ENCODE data around the gene NUTM1.
"Not testable (repeated sequence)": the region's sequence is repeated elsewhere in the genome, so short reads cannot be mapped to it uniquely, and the experiment has no call there.

The NUTM1 gene

GRCh38 chr15:34342213-34342736 is 840 bp upstream of the NUTM1 start:
- H3K36me3 Mint-ChIP-seq: peaks cover 24% of the 10 kb centered on the region
- DNase-seq: peak; percentile 61
- not testable (repeated sequence) for H3K4me3 Mint-ChIP-seq, H3K9me3 Mint-ChIP-seq, H3K27ac Mint-ChIP-seq
- peaks cover 13% of the 10 kb centered on the region for H3K27me3 Mint-ChIP-seq
- H3K4me1 Mint-ChIP-seq: peaks cover 24% of the 10 kb centered on the region
- CTCF ChIA-PET: interaction anchor here (0.6 to 4.3 kb wide), 10 partner anchors 11 to 246 kb away, joined by 3 to 49 read pairs (median 4); partner anchors contain the start of gene LPCAT4

GRCh38 chr15:34347951-34348638 is 5.0 kb downstream of the NUTM1 start:
- H3K4me3 Mint-ChIP-seq: no peak overlapping the region
- H3K27ac Mint-ChIP-seq: no peak overlapping the region
- peaks cover 18% of the 10 kb centered on the region for H3K27me3 Mint-ChIP-seq
- no peaks in the 10 kb centered on the region for H3K36me3 Mint-ChIP-seq
- H3K9me3 Mint-ChIP-seq: no peaks in the 10 kb centered on the region
- H3K4me1 Mint-ChIP-seq: no peaks in the 10 kb centered on the region
- DNase-seq: no peak
- CTCF ChIA-PET: no interaction called here

GRCh38 chr15:34348735-34349300 is 5.7 kb downstream of the NUTM1 start:
- CTCF ChIA-PET: no interaction called here
- H3K27ac Mint-ChIP-seq: no peak overlapping the region

GRCh38 chr15:34349769-34350168 is 6.7 kb downstream of the NUTM1 start:
- Mint-ChIP-seq H3K9me3 (no peaks in the 10 kb centered on the region), H3K4me1 (no peaks in the 10 kb centered on the region), H3K36me3 (no peaks in the 10 kb centered on the region), H3K4me3 (no peak overlapping the region), H3K27ac (no peak overlapping the region), H3K27me3 (peaks cover 18% of the 10 kb centered on the region)
- no peak for DNase-seq
- CTCF ChIA-PET: interaction anchor here (0.6 kb wide), 1 partner anchor 19 kb away, joined by 4 read pairs; no protein-coding TSS in a partner anchor

More at GRCh38 chr15:34348735-34349300, 5.7 kb downstream of the NUTM1 start:
- Mint-ChIP-seq H3K27me3 (peaks cover 18% of the 10 kb centered on the region), H3K9me3 (no peaks in the 10 kb centered on the region), H3K4me1 (no peaks in the 10 kb centered on the region), H3K36me3 (no peaks in the 10 kb centered on the region), H3K4me3 (no peak overlapping the region)
- no peak for DNase-seq

GRCh38 chr15:34352996-34353395 is 9.9 kb downstream of the NUTM1 start:
- CTCF ChIA-PET, H3K4me3 Mint-ChIP-seq, DNase-seq, H3K9me3 Mint-ChIP-seq, H3K4me1 Mint-ChIP-seq, H3K27ac Mint-ChIP-seq, H3K36me3 Mint-ChIP-seq, H3K27me3 Mint-ChIP-seq: not testable (repeated sequence)

- Mint-ChIP-seq H3K9me3 (no peaks in the 10 kb centered on the region), H3K4me3 (no peak overlapping the region), H3K27ac (no peak overlapping the region), H3K36me3 (peaks cover 9% of the 10 kb centered on the region), H3K27me3 (no peaks in the 10 kb centered on the region), H3K4me1 (no peaks in the 10 kb centered on the region)
- CTCF ChIA-PET: interaction anchor here (2.0 kb wide), 1 partner anchor 13 kb away, joined by 11 read pairs; the partner anchor contains the start of gene LPCAT4
- DNase-seq: no peak
Observed at GRCh38 chr15:34353627-34354026, 10.5 kb downstream of the NUTM1 start.

- Mint-ChIP-seq H3K27ac (no peak overlapping the region), H3K4me1 (no peaks in the 10 kb centered on the region), H3K9me3 (no peaks in the 10 kb centered on the region), H3K36me3 (peaks cover 14% of the 10 kb centered on the region), H3K27me3 (no peaks in the 10 kb centered on the region), H3K4me3 (no peak overlapping the region)
- CTCF ChIA-PET: interaction anchor here (2.0 kb wide), 1 partner anchor 12 kb away, joined by 11 read pairs; the partner anchor contains the start of gene LPCAT4
- DNase-seq: no peak
Observed at GRCh38 chr15:34354286-34354685, 11.2 kb downstream of the NUTM1 start.

- no peak overlapping the region for H3K27ac Mint-ChIP-seq
- no peaks in the 10 kb centered on the region for H3K9me3 Mint-ChIP-seq
- H3K27me3 Mint-ChIP-seq: no peaks in the 10 kb centered on the region
- H3K36me3 Mint-ChIP-seq: peaks cover 21% of the 10 kb centered on the region
- H3K4me3 Mint-ChIP-seq: no peak overlapping the region
- no peaks in the 10 kb centered on the region for H3K4me1 Mint-ChIP-seq
- no peak for DNase-seq
- CTCF ChIA-PET: interaction anchor here (2.0 kb wide), 1 partner anchor 11 kb away, joined by 11 read pairs; the partner anchor contains the start of gene LPCAT4
Observed at GRCh38 chr15:34355241-34355640, 12.1 kb downstream of the NUTM1 start.

GRCh38 chr15:34357653-34358052 is 14.5 kb downstream of the NUTM1 start:
- no peaks in the 10 kb centered on the region for H3K27me3 Mint-ChIP-seq
- DNase-seq: no peak
- CTCF ChIA-PET: interaction anchor here (1.3 kb wide), 1 partner anchor 10 kb away, joined by 3 read pairs; no protein-coding TSS in a partner anchor
- H3K36me3 Mint-ChIP-seq: peaks cover 42% of the 10 kb centered on the region
- H3K4me3 Mint-ChIP-seq: no peak overlapping the region
- peaks cover 7% of the 10 kb centered on the region for H3K4me1 Mint-ChIP-seq
- no peak overlapping the region for H3K27ac Mint-ChIP-seq
- H3K9me3 Mint-ChIP-seq: no peaks in the 10 kb centered on the region

GRCh38 chr15:34358367-34358766 is 15.3 kb downstream of the NUTM1 start:
- DNase-seq: no peak
- Mint-ChIP-seq H3K27ac (no peak overlapping the region), H3K4me1 (peaks cover 13% of the 10 kb centered on the region), H3K4me3 (no peak overlapping the region), H3K27me3 (no peaks in the 10 kb centered on the region), H3K36me3 (peaks cover 49% of the 10 kb centered on the region), H3K9me3 (no peaks in the 10 kb centered on the region)
- CTCF ChIA-PET: interaction anchor here (1.3 kb wide), 1 partner anchor 10 kb away, joined by 3 read pairs; no protein-coding TSS in a partner anchor

GRCh38 chr15:34358948-34359347 is 15.8 kb downstream of the NUTM1 start:
- no peak for DNase-seq
- Mint-ChIP-seq H3K4me1 (peaks cover 18% of the 10 kb centered on the region), H3K27ac (no peak overlapping the region), H3K4me3 (no peak overlapping the region), H3K9me3 (no peaks in the 10 kb centered on the region), H3K27me3 (no peaks in the 10 kb centered on the region), H3K36me3 (peaks cover 51% of the 10 kb centered on the region)
- CTCF ChIA-PET: interaction anchor here (1.3 kb wide), 1 partner anchor 9 kb away, joined by 3 read pairs; no protein-coding TSS in a partner anchor

- CTCF ChIA-PET: interaction anchor here (0.7 to 1.8 kb wide), 4 partner anchors 8 to 249 kb away, joined by 3 to 5 read pairs (median 4); partner anchors contain the start of gene NOP10
- Mint-ChIP-seq H3K4me3 (no peak overlapping the region), H3K36me3 (peaks cover 51% of the 10 kb centered on the region), H3K27ac (no peak overlapping the region), H3K27me3 (no peaks in the 10 kb centered on the region), H3K4me1 (peaks cover 18% of the 10 kb centered on the region), H3K9me3 (no peaks in the 10 kb centered on the region)
- no peak for DNase-seq
Observed at GRCh38 chr15:34359416-34359815, 16.3 kb downstream of the NUTM1 start.

GRCh38 chr15:34360298-34360697 is 17.2 kb downstream of the NUTM1 start:
- CTCF ChIA-PET: interaction anchor here (0.8 to 1.8 kb wide), 3 partner anchors 7 to 250 kb away, joined by 3 to 5 read pairs (median 4); no protein-coding TSS in a partner anchor
- peaks cover 51% of the 10 kb centered on the region for H3K36me3 Mint-ChIP-seq
- H3K9me3 Mint-ChIP-seq: no peaks in the 10 kb centered on the region
- no peak overlapping the region for H3K4me3 Mint-ChIP-seq
- no peaks in the 10 kb centered on the region for H3K27me3 Mint-ChIP-seq
- DNase-seq: no peak
- H3K27ac Mint-ChIP-seq: no peak overlapping the region
- H3K4me1 Mint-ChIP-seq: peaks cover 27% of the 10 kb centered on the region

GRCh38 chr15:34361278-34361677 is 18.2 kb downstream of the NUTM1 start:
- CTCF ChIA-PET: no interaction called here
- Mint-ChIP-seq H3K27ac (no peak overlapping the region), H3K27me3 (no peaks in the 10 kb centered on the region), H3K9me3 (no peaks in the 10 kb centered on the region), H3K4me1 (peaks cover 36% of the 10 kb centered on the region), H3K36me3 (peaks cover 51% of the 10 kb centered on the region), H3K4me3 (no peak overlapping the region)
- no peak for DNase-seq

All from activated naive CD4-positive, alpha-beta T cell treated with anti-CD3 and anti-CD28 coated beads, Interleukin-2, amount 10 ng/mL, durations not matched to agents 7 days and 5 days (primary cell).